ENCODE results near the gene PPIH. TPM values are rescaled to one million over a fixed set of nuclear protein-coding genes. Genes with fewer than 3 reads are reported as not detected.

PPIH gene
- total RNA-seq, 3 donors from 2014 or later (not counting 1 experiment from before 2014, with no cell fraction given) = 41.2 to 50.3 (median 43.1) TPM

- ATAC-seq = no peak
- no peaks in the 10 kb centered on the region for H3K27me3 Mint-ChIP-seq (ENCODE audit: low read depth in 2 of 2)
- H3K4me3 Mint-ChIP-seq = no peak overlapping the region
- H3K27ac Mint-ChIP-seq = peak overlapping the region in 1 of 2 donors; percentile 34
- H3K36me3 Mint-ChIP-seq = peaks cover 11% of the 10 kb centered on the region
- H3K4me1 ChIP-seq (ENCODE audit: control insufficient read depth, insufficient read depth, low read length) = peaks cover 3% of the 10 kb centered on the region
- H3K27me3 ChIP-seq (ENCODE audit: control insufficient read depth, insufficient read depth, low read length) = no peaks in the 10 kb centered on the region
- no peak overlapping the region for H3K4me3 ChIP-seq (ENCODE audit: low read length)
- H3K4me1 Mint-ChIP-seq = peaks cover 63 to 74% of the 10 kb centered on the region in 2 donors
- TF ChIP-seq CTCF (IDR thresholded peaks at IDR 0.05) = no peak
- no peaks in the 10 kb centered on the region for H3K9me3 Mint-ChIP-seq
- DNase-seq = no peak
- no peaks in the 10 kb centered on the region for H3K9me3 ChIP-seq (ENCODE audit: control insufficient read depth, insufficient read depth, low read length)
- 90% methylated on average over 2 of the region's 2 CpGs for WGBS (ENCODE audit: insufficient coverage)
- H3K36me3 ChIP-seq (ENCODE audit: control insufficient read depth, insufficient read depth, low read length) = peaks cover 34% of the 10 kb centered on the region
- intact Hi-C loops (cut with micrococcal nuclease) = no loop called here
- no peak overlapping the region for H3K27ac ChIP-seq (ENCODE audit: low read length)
These were observed 34.7 kb downstream of the PPIH start for GRCh38 chr1:42692911-42693310.

- peaks cover 32 to 44% of the 10 kb centered on the region in 2 donors for H3K4me1 Mint-ChIP-seq
- H3K4me1 ChIP-seq (ENCODE audit: control insufficient read depth, insufficient read depth, low read length) = no peaks in the 10 kb centered on the region
- peaks cover 25% of the 10 kb centered on the region for H3K36me3 Mint-ChIP-seq
- DNase-seq = no peak
- no peak overlapping the region for H3K4me3 ChIP-seq (ENCODE audit: low read length)
- no peaks in the 10 kb centered on the region for H3K27me3 ChIP-seq (ENCODE audit: control insufficient read depth, insufficient read depth, low read length)
- no peak overlapping the region for H3K27ac ChIP-seq (ENCODE audit: low read length)
- H3K36me3 ChIP-seq (ENCODE audit: control insufficient read depth, insufficient read depth, low read length) = peaks cover 78% of the 10 kb centered on the region
- H3K9me3 ChIP-seq (ENCODE audit: control insufficient read depth, insufficient read depth, low read length) = no peaks in the 10 kb centered on the region
- intact Hi-C loops (cut with micrococcal nuclease) = no loop called here
- no peaks in the 10 kb centered on the region for H3K9me3 Mint-ChIP-seq
- H3K27ac Mint-ChIP-seq = peak overlapping the region; percentile 30 to 48
- H3K27me3 Mint-ChIP-seq (ENCODE audit: low read depth in 2 of 2) = no peaks in the 10 kb centered on the region
- TF ChIP-seq CTCF (IDR thresholded peaks at IDR 0.05) = no peak
- no peak overlapping the region for H3K4me3 Mint-ChIP-seq
- ATAC-seq = no peak
- WGBS (ENCODE audit: insufficient coverage) = 93% methylated on average over 4 of the region's 4 CpGs
These were observed 40.0 kb downstream of the PPIH start for GRCh38 chr1:42698081-42698813.

GRCh38 chr1:42700006-42700405 is 41.8 kb downstream of the PPIH start:
- intact Hi-C loops (cut with micrococcal nuclease) = no loop called here
- Mint-ChIP-seq H3K27me3 (ENCODE audit: low read depth in 2 of 2) (no peaks in the 10 kb centered on the region), H3K4me1 (peaks cover 30 to 39% of the 10 kb centered on the region in 2 donors), H3K27ac (peak overlapping the region; percentile 30 to 48), H3K4me3 (no peak overlapping the region), H3K36me3 (peaks cover 38% of the 10 kb centered on the region), H3K9me3 (no peaks in the 10 kb centered on the region)
- Histone ChIP-seq H3K4me1 (ENCODE audit: control insufficient read depth, insufficient read depth, low read length) (no peaks in the 10 kb centered on the region), H3K4me3 (ENCODE audit: low read length) (no peak overlapping the region), H3K36me3 (ENCODE audit: control insufficient read depth, insufficient read depth, low read length) (peaks cover 87% of the 10 kb centered on the region), H3K27ac (ENCODE audit: low read length) (no peak overlapping the region), H3K27me3 (ENCODE audit: control insufficient read depth, insufficient read depth, low read length) (no peaks in the 10 kb centered on the region), H3K9me3 (ENCODE audit: control insufficient read depth, insufficient read depth, low read length) (no peaks in the 10 kb centered on the region)
- DNase-seq = no peak
- ATAC-seq = no peak
- TF ChIP-seq CTCF (IDR thresholded peaks at IDR 0.05) = no peak

Measured in natural killer cell (primary cell).